ENCODE results near the gene IQUB. TPM values are rescaled to one million over a fixed set of nuclear protein-coding genes. Genes with fewer than 3 reads are reported as not detected.
A peak's percentile ranks its signal among the peaks of the same experiment; 100 is the strongest.
"Not testable (repeated sequence)": the region's sequence is repeated elsewhere in the genome, so short reads cannot be mapped to it uniquely, and the experiment has no call there.

Gene IQUB
- total and polyA plus RNA-seq, 2 donors = 0.14 to 0.32 TPM

DNA sequence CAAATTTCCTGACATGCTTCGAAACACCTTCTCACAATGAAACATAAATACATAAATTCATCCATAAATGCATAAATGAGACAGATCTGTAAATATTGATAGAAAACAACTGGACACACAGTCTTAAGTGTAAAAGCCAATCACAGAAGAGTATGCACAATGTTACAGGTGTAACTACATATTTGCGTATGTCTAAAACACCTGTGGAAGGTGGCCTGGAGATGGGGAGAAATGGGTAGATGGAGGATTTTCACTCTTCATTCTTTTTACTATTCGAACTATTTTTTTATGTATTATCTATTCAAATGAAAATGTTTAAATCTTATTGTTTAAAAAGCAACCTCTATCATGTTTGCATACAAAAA, 860 bp downstream of the IQUB start:
- Histone ChIP-seq H3K27me3 (ENCODE audit: control insufficient read depth in 2 of 2, insufficient read depth in 1 of 2, low read length in 1 of 2) (peaks cover 14 to 34% of the 10 kb centered on the region in 2 donors), H3K27ac (ENCODE audit: low read depth in 1 of 2, low read length in 1 of 2) (no peak overlapping the region), H3K4me3 (ENCODE audit: low read length in 2 of 2) (no peak overlapping the region), H3K9me3 (ENCODE audit: control insufficient read depth in 2 of 2, insufficient read depth in 1 of 2, low read length in 1 of 2) (no peaks in the 10 kb centered on the region), H3K4me1 (ENCODE audit: control insufficient read depth in 2 of 2, insufficient read depth in 2 of 2, low read length in 2 of 2) (peaks cover 5 to 10% of the 10 kb centered on the region in 2 donors), H3K36me3 (ENCODE audit: control insufficient read depth in 2 of 2, insufficient read depth in 2 of 2, low read length in 1 of 2) (no peaks in the 10 kb centered on the region)
- WGBS = 84% methylated on average over 3 of the region's 3 CpGs
- DNase-seq (ENCODE audit: low read depth in 6 of 9, low spot score in 9 of 9) = no peak

DNA sequence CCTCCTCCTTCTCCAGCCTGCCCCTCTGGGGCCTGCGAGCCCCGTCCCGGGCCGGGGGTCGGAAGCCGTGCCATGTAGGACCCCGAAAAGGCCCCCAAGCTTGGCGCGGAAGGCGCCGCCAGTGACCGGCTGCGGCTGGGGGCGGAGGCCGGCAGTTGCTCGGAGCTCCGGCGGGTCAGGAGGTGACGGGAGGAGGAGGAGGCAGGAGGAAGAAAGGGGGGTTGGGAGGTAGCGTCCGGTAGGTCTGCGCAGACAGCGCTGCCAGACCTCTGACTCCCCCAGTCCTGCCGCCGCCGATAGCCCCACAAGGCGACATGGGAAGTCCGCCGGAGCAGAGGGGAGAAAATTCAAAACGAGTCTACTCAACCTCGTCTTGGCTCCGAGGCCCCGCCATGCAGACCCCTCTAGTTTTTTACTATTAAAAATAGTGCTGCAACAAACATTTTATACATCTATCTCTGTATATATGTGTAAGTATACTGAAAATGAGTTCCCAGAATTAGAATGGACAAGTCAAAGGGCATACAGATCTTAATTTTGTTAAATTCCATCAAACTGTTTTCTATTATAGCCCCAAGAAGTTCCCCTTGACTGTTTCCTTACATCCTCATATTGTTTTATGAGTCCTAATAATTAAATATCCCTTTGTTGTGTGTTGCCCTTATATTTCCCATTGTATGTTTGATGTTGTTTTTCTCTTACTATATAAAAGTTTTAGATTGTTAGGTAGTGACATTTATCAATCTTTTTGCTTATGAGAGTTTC, 1.4 kb downstream of the IQUB start:
- peaks cover 14 to 34% of the 10 kb centered on the region in 2 donors for H3K27me3 ChIP-seq (ENCODE audit: control insufficient read depth in 2 of 2, insufficient read depth in 1 of 2, low read length in 1 of 2)
- H3K9me3 ChIP-seq (ENCODE audit: control insufficient read depth in 2 of 2, insufficient read depth in 1 of 2, low read length in 1 of 2); H3K4me3 ChIP-seq (ENCODE audit: low read length in 2 of 2); H3K36me3 ChIP-seq (ENCODE audit: control insufficient read depth in 2 of 2, insufficient read depth in 2 of 2, low read length in 1 of 2); H3K27ac ChIP-seq (ENCODE audit: low read depth in 1 of 2, low read length in 1 of 2): not testable (repeated sequence)
- WGBS = 3% methylated on average over 31 of the region's 33 CpGs
- peak in 1 of 9 donors; percentile 20 for DNase-seq (ENCODE audit: low read depth in 6 of 9, low spot score in 9 of 9)
- peaks cover 5 to 10% of the 10 kb centered on the region in 2 donors for H3K4me1 ChIP-seq (ENCODE audit: control insufficient read depth in 2 of 2, insufficient read depth in 2 of 2, low read length in 2 of 2)

- not testable (repeated sequence) for DNase-seq (ENCODE audit: low read depth in 6 of 9, low spot score in 9 of 9); H3K4me3 ChIP-seq (ENCODE audit: low read length in 2 of 2)
- WGBS = 20% methylated on average over 5 of the region's 14 CpGs
Observed at GRCh38 chr7:123532343-123532742, 2.1 kb downstream of the IQUB start.

DNA sequence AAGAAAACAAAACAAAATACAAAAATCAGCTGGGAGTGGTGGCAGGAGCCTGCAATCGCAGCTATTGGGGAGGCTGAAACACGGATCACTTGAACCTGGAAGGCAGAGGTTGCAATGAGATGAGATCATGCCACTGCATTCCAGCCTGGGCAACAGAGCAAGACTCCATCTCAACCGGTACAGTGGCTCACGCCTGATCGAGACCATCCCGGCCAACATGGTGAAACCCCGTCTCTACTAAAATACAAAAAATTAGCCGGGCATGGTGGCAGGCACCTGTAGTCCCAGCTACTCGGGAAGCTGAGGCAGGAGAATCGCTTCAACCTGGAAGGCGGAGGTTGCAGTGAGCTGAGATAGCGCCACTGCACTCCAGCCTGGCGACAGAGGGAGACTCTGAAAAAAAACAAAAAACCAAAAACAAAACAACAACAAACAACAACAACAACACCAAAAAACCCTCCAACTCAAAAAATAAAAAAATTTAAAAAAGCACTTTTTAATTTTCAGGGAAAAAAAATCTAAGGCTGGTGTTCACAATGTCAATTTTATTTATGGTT, 4.3 kb downstream of the IQUB start:
- WGBS = 96% methylated on average over 13 of the region's 13 CpGs

More at GRCh38 chr7:123532343-123532742, 2.1 kb downstream of the IQUB start:
- Histone ChIP-seq H3K27me3 (ENCODE audit: control insufficient read depth in 2 of 2, insufficient read depth in 1 of 2, low read length in 1 of 2) (peaks cover 14 to 34% of the 10 kb centered on the region in 2 donors), H3K4me1 (ENCODE audit: control insufficient read depth in 2 of 2, insufficient read depth in 2 of 2, low read length in 2 of 2) (peaks cover 5 to 10% of the 10 kb centered on the region in 2 donors)
- not testable (repeated sequence) for H3K27ac ChIP-seq (ENCODE audit: low read depth in 1 of 2, low read length in 1 of 2); H3K36me3 ChIP-seq (ENCODE audit: control insufficient read depth in 2 of 2, insufficient read depth in 2 of 2, low read length in 1 of 2); H3K9me3 ChIP-seq (ENCODE audit: control insufficient read depth in 2 of 2, insufficient read depth in 1 of 2, low read length in 1 of 2)

GRCh38 chr7:123528265-123528664, 6.1 kb downstream of the IQUB start:
- no peak overlapping the region for H3K4me3 ChIP-seq (ENCODE audit: low read length in 2 of 2)
- H3K36me3 ChIP-seq (ENCODE audit: control insufficient read depth in 2 of 2, insufficient read depth in 2 of 2, low read length in 1 of 2) = no peaks in the 10 kb centered on the region
- H3K27me3 ChIP-seq (ENCODE audit: control insufficient read depth in 2 of 2, insufficient read depth in 1 of 2, low read length in 1 of 2) = peaks cover 5 to 21% of the 10 kb centered on the region in 2 donors
- DNase-seq (ENCODE audit: low read depth in 6 of 9, low spot score in 9 of 9) = no peak
- no peaks in the 10 kb centered on the region for H3K9me3 ChIP-seq (ENCODE audit: control insufficient read depth in 2 of 2, insufficient read depth in 1 of 2, low read length in 1 of 2)
- no peak overlapping the region for H3K27ac ChIP-seq (ENCODE audit: low read depth in 1 of 2, low read length in 1 of 2)
- no peaks in the 10 kb centered on the region for H3K4me1 ChIP-seq (ENCODE audit: control insufficient read depth in 2 of 2, insufficient read depth in 2 of 2, low read length in 2 of 2)
- 97% methylated on average over 5 of the region's 5 CpGs for WGBS

More for the DNA sequence above, 4.3 kb downstream of the IQUB start:
- H3K27ac ChIP-seq (ENCODE audit: low read depth in 1 of 2, low read length in 1 of 2); DNase-seq (ENCODE audit: low read depth in 6 of 9, low spot score in 9 of 9); H3K36me3 ChIP-seq (ENCODE audit: control insufficient read depth in 2 of 2, insufficient read depth in 2 of 2, low read length in 1 of 2); H3K4me3 ChIP-seq (ENCODE audit: low read length in 2 of 2); H3K4me1 ChIP-seq (ENCODE audit: control insufficient read depth in 2 of 2, insufficient read depth in 2 of 2, low read length in 2 of 2); H3K9me3 ChIP-seq (ENCODE audit: control insufficient read depth in 2 of 2, insufficient read depth in 1 of 2, low read length in 1 of 2): not testable (repeated sequence)
- peaks cover 14 to 34% of the 10 kb centered on the region in 2 donors for H3K27me3 ChIP-seq (ENCODE audit: control insufficient read depth in 2 of 2, insufficient read depth in 1 of 2, low read length in 1 of 2)

DNA sequence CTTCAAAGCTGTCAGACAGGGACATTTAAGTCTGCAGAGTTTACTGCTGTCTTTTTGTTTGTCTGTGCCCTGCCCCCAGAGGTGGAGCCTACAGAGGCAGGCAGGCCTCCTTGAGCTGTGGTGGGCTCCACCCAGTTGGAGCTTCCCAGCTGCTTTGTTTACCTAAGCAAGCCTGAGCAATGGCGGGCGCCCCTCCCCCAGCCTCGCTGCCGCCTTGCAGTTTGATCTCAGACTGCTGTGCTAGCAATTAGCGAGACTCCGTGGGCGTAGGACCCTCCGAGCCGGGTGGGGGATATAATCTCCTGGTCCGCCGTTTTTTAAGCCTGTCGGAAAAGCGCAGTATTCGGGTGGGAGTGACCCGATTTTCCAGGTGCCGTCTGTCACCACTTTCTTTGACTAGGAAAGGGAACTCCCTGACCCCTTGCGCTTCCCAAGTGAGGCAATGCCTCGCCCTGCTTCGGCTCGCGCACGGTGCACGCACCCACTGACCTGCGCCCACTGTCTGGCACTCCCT, 6.6 kb downstream of the IQUB start:
- not testable (repeated sequence) for H3K4me3 ChIP-seq (ENCODE audit: low read length in 2 of 2); DNase-seq (ENCODE audit: low read depth in 6 of 9, low spot score in 9 of 9)
- 95% methylated on average over 18 of the region's 24 CpGs for WGBS

DNA sequence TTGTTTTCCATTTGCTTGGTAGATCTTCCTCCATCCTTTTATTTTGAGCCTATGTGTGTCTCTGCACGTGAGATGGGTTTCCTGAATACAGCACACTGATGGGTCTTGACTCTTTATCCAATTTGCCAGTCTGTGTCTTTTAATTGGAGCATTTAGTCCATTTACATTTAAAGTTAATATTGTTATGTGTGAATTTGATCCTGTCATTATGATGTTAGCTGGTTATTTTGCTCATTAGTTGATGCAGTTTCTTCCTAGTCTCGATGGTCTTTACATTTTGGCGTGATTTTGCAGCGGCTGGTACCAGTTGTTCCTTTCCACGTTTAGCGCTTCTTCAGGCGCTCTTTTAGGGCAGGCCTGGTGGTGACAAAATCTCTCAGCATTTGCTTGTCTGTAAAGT, 7.9 kb downstream of the IQUB start:
- DNase-seq (ENCODE audit: low read depth in 6 of 9, low spot score in 9 of 9); H3K27ac ChIP-seq (ENCODE audit: low read depth in 1 of 2, low read length in 1 of 2); H3K27me3 ChIP-seq (ENCODE audit: control insufficient read depth in 2 of 2, insufficient read depth in 1 of 2, low read length in 1 of 2); H3K36me3 ChIP-seq (ENCODE audit: control insufficient read depth in 2 of 2, insufficient read depth in 2 of 2, low read length in 1 of 2); H3K4me3 ChIP-seq (ENCODE audit: low read length in 2 of 2); H3K9me3 ChIP-seq (ENCODE audit: control insufficient read depth in 2 of 2, insufficient read depth in 1 of 2, low read length in 1 of 2); H3K4me1 ChIP-seq (ENCODE audit: control insufficient read depth in 2 of 2, insufficient read depth in 2 of 2, low read length in 2 of 2): not testable (repeated sequence)
- WGBS = 97% methylated on average over 6 of the region's 7 CpGs

More for the DNA sequence above, 6.6 kb downstream of the IQUB start:
- not testable (repeated sequence) for H3K9me3 ChIP-seq (ENCODE audit: control insufficient read depth in 2 of 2, insufficient read depth in 1 of 2, low read length in 1 of 2); H3K27ac ChIP-seq (ENCODE audit: low read depth in 1 of 2, low read length in 1 of 2); H3K36me3 ChIP-seq (ENCODE audit: control insufficient read depth in 2 of 2, insufficient read depth in 2 of 2, low read length in 1 of 2); H3K4me1 ChIP-seq (ENCODE audit: control insufficient read depth in 2 of 2, insufficient read depth in 2 of 2, low read length in 2 of 2)
- H3K27me3 ChIP-seq (ENCODE audit: control insufficient read depth in 2 of 2, insufficient read depth in 1 of 2, low read length in 1 of 2) = peaks cover 5 to 16% of the 10 kb centered on the region in 2 donors

DNA sequence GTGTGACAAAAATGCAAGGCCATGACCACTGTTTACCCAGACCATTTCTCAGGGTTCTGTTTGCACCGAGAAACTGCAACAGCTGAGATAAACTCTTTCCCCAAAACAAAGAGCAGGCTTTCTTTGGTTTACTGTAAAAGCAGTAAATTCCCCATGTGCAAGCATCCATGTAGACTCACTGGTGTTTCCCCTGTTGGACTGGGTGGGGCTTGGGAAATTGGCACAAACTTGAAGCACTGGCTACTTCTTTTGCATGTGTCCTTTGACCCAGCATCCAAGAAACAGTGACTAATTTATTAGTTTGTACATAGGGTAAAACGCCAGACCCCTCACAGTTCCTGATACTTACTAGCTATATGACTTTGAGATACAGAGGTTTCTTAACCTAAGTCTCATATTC, 12.3 kb downstream of the IQUB start:
- Histone ChIP-seq H3K4me3 (ENCODE audit: low read length in 2 of 2) (no peak overlapping the region), H3K9me3 (ENCODE audit: control insufficient read depth in 2 of 2, insufficient read depth in 1 of 2, low read length in 1 of 2) (no peaks in the 10 kb centered on the region), H3K27ac (ENCODE audit: low read depth in 1 of 2, low read length in 1 of 2) (no peak overlapping the region), H3K27me3 (ENCODE audit: control insufficient read depth in 2 of 2, insufficient read depth in 1 of 2, low read length in 1 of 2) (no peaks in the 10 kb centered on the region), H3K36me3 (ENCODE audit: control insufficient read depth in 2 of 2, insufficient read depth in 2 of 2, low read length in 1 of 2) (no peaks in the 10 kb centered on the region), H3K4me1 (ENCODE audit: control insufficient read depth in 2 of 2, insufficient read depth in 2 of 2, low read length in 2 of 2) (no peaks in the 10 kb centered on the region)
- DNase-seq (ENCODE audit: low read depth in 6 of 9, low spot score in 9 of 9) = no peak
- WGBS = 79% methylated on average over 2 of the region's 2 CpGs

DNA sequence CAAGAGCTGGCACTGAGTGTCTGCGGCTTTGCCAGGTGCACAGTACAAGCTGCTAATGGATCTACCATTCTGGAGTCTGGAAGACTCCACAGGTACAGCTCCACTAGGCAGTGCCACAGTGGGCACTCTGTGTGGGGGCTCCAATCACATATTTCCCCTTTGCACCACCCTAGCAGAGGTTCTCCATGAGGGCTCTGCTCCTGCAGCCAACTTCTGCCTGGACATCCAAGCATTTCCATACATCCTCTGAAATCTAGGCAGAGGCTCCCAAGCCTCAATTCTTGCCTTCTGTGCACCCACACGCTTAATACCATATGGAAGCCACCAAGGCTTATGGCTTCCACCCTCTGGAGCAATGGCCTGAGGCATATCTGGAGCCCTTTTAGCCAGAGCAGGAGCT, 29.2 kb downstream of the IQUB start:
- Histone ChIP-seq H3K4me1 (ENCODE audit: control insufficient read depth in 2 of 2, insufficient read depth in 2 of 2, low read length in 2 of 2) (no peaks in the 10 kb centered on the region), H3K27me3 (ENCODE audit: control insufficient read depth in 2 of 2, insufficient read depth in 1 of 2, low read length in 1 of 2) (no peaks in the 10 kb centered on the region), H3K4me3 (ENCODE audit: low read length in 2 of 2) (no peak overlapping the region), H3K36me3 (ENCODE audit: control insufficient read depth in 2 of 2, insufficient read depth in 2 of 2, low read length in 1 of 2) (no peaks in the 10 kb centered on the region), H3K27ac (ENCODE audit: low read depth in 1 of 2, low read length in 1 of 2) (no peak overlapping the region), H3K9me3 (ENCODE audit: control insufficient read depth in 2 of 2, insufficient read depth in 1 of 2, low read length in 1 of 2) (no peaks in the 10 kb centered on the region)
- DNase-seq (ENCODE audit: low read depth in 6 of 9, low spot score in 9 of 9) = no peak
- 96% methylated on average over 2 of the region's 2 CpGs for WGBS

Data from thymus (tissue), 11 donors.